HEK293 (cell line): Measurements from ENCODE around the gene NPVF.

Experiments
- CTCF ChIA-PET: fragments of 350-600 bp; formaldehyde crosslinking; extraction: SDS; loops from one replicate; lab custom pipeline; 2021; ENCODE audit warnings: antibody characterized with exemption; lab: Yijun Ruan, JAX
- POLR2A ChIA-PET: fragments of 300-600 bp; formaldehyde crosslinking; extraction: SDS; loops from one replicate; lab custom pipeline; 2020; ENCODE audit warnings: antibody characterized with exemption, inconsistent platforms; lab: Yijun Ruan, JAX
- H3K27ac ChIP-seq: fragments of 200-500 bp; sonication (Bioruptor generic); 2 replicates; pipeline ENCODE4 v1.5.1; 2014; ENCODE audit warnings: low read depth, low read length, control low read depth, inconsistent platforms; ENCODE audit errors: extremely low read depth
- H3K36me3 ChIP-seq, 2 experiments: fragments of 200-500 bp in 1 of 2; sonication (Bioruptor generic) in 1 of 2; 1 replicate in 1 of 2; 2 replicates in 1 of 2; pipeline ENCODE4 v1.5.1; 2014 to 2017; ENCODE audit warnings: inconsistent platforms in 2 of 2, low read length in 2 of 2; ENCODE audit not compliant: control insufficient read depth in 2 of 2, insufficient read depth in 1 of 2
- H3K4me1 ChIP-seq: fragments of 200-500 bp; sonication (Bioruptor generic); 2 replicates; pipeline ENCODE4 v1.5.1; 2014; ENCODE audit warnings: mild to moderate bottlenecking, low read length, inconsistent platforms; ENCODE audit not compliant: control insufficient read depth, insufficient read depth
- H3K4me3 ChIP-seq: 2 replicates; pipeline ENCODE4 v1.5.1; 2011; ENCODE audit warnings: low read depth, mild to moderate bottlenecking, control low read depth, low read length, moderate library complexity
- H3K9me3 ChIP-seq: fragments of 200-500 bp; sonication (Bioruptor generic); 2 replicates; pipeline ENCODE4 v1.5.1; 2014; ENCODE audit warnings: low read depth, low read length, inconsistent platforms; ENCODE audit not compliant: control insufficient read depth, insufficient read depth
- AEBP2 ChIP-seq: fragments of 450-650 bp; formaldehyde crosslinking; IDR thresholded peaks from 2 replicates; pipeline ENCODE4 v1.5.1; 2016; ENCODE audit warnings: missing biosample characterization, missing genetic modification characterization, borderline replicate concordance
- EGR2 ChIP-seq: fragments of 450-650 bp; formaldehyde crosslinking; IDR thresholded peaks from 2 replicates; pipeline ENCODE4 v1.5.1; 2016; ENCODE audit warnings: low read depth, missing biosample characterization, missing genetic modification characterization
- TSHZ1 ChIP-seq: fragments of 450-650 bp; formaldehyde crosslinking; IDR thresholded peaks from 2 replicates; pipeline ENCODE4 v1.5.1; 2016; ENCODE audit warnings: missing biosample characterization, missing genetic modification characterization, borderline replicate concordance
- ZFP37 ChIP-seq: fragments of 450-650 bp; formaldehyde crosslinking; IDR thresholded peaks from 2 replicates; pipeline ENCODE4 v1.5.1; 2016; ENCODE audit warnings: missing biosample characterization, missing genetic modification characterization
- ZNF112 ChIP-seq: fragments of 450-650 bp; formaldehyde crosslinking; IDR thresholded peaks from 2 replicates; pipeline ENCODE4 v1.5.0; 2017; ENCODE audit warnings: missing biosample characterization, missing genetic modification characterization
- ZNF280C ChIP-seq: fragments of 450-650 bp; formaldehyde crosslinking; IDR thresholded peaks from 2 replicates; pipeline ENCODE4 v1.5.1; 2016; ENCODE audit warnings: missing biosample characterization, missing genetic modification characterization
- ZNF658 ChIP-seq: fragments of 450-650 bp; formaldehyde crosslinking; IDR thresholded peaks from 2 replicates; pipeline ENCODE4; 2016; ENCODE audit warnings: missing biosample characterization, missing genetic modification characterization
- TF ChIP-seq, protein P1 (sequence below): fragments of 450-650 bp; formaldehyde crosslinking; IDR thresholded peaks from 2 replicates; pipeline ENCODE4 v1.5.1; 2016; ENCODE audit warnings: missing biosample characterization, missing genetic modification characterization, low read depth
- TF ChIP-seq, protein P2 (sequence below): fragments of 450-650 bp; formaldehyde crosslinking; IDR thresholded peaks from 2 replicates; pipeline ENCODE4 v1.5.1; 2016; ENCODE audit warnings: missing biosample characterization, missing genetic modification characterization, borderline replicate concordance

Gene NPVF

GRCh38 chr7:25192043-25192442, 36.2 kb downstream of the NPVF start (continued):
- TF ChIP-seq TSHZ1 (tag by site-specific recombination) (no peak), ZNF112 (no peak)

GRCh38 chr7:25189197-25189596, 39.1 kb downstream of the NPVF start:
- no peak overlapping the region for H3K4me3 ChIP-seq
- POLR2A ChIA-PET = no interaction called here
- no peaks in the 10 kb centered on the region for H3K9me3 ChIP-seq
- CTCF ChIA-PET = interaction anchor here (1.2 to 1.5 kb wide), 2 partner anchors 9 to 15 kb away, joined by 3 to 5 read pairs; a partner anchor contains a TSS
- H3K36me3 ChIP-seq = no peaks in the 10 kb centered on the region
- TF ChIP-seq EGR2 (tag by site-specific recombination) = no peak
- TF ChIP-seq ZFP37 (tag by site-specific recombination) = no peak
- no peak for TF ChIP-seq ZNF658 (tag by site-specific recombination)
- TF ChIP-seq ZNF280C (tag by site-specific recombination) = no peak
- TF ChIP-seq, protein P1, sequence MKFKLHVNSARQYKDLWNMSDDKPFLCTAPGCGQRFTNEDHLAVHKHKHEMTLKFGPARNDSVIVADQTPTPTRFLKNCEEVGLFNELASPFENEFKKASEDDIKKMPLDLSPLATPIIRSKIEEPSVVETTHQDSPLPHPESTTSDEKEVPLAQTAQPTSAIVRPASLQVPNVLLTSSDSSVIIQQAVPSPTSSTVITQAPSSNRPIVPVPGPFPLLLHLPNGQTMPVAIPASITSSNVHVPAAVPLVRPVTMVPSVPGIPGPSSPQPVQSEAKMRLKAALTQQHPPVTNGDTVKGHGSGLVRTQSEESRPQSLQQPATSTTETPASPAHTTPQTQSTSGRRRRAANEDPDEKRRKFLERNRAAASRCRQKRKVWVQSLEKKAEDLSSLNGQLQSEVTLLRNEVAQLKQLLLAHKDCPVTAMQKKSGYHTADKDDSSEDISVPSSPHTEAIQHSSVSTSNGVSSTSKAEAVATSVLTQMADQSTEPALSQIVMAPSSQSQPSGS = no peak
- TF ChIP-seq AEBP2 (tag by site-specific recombination) = no peak
- TF ChIP-seq, protein P2, sequence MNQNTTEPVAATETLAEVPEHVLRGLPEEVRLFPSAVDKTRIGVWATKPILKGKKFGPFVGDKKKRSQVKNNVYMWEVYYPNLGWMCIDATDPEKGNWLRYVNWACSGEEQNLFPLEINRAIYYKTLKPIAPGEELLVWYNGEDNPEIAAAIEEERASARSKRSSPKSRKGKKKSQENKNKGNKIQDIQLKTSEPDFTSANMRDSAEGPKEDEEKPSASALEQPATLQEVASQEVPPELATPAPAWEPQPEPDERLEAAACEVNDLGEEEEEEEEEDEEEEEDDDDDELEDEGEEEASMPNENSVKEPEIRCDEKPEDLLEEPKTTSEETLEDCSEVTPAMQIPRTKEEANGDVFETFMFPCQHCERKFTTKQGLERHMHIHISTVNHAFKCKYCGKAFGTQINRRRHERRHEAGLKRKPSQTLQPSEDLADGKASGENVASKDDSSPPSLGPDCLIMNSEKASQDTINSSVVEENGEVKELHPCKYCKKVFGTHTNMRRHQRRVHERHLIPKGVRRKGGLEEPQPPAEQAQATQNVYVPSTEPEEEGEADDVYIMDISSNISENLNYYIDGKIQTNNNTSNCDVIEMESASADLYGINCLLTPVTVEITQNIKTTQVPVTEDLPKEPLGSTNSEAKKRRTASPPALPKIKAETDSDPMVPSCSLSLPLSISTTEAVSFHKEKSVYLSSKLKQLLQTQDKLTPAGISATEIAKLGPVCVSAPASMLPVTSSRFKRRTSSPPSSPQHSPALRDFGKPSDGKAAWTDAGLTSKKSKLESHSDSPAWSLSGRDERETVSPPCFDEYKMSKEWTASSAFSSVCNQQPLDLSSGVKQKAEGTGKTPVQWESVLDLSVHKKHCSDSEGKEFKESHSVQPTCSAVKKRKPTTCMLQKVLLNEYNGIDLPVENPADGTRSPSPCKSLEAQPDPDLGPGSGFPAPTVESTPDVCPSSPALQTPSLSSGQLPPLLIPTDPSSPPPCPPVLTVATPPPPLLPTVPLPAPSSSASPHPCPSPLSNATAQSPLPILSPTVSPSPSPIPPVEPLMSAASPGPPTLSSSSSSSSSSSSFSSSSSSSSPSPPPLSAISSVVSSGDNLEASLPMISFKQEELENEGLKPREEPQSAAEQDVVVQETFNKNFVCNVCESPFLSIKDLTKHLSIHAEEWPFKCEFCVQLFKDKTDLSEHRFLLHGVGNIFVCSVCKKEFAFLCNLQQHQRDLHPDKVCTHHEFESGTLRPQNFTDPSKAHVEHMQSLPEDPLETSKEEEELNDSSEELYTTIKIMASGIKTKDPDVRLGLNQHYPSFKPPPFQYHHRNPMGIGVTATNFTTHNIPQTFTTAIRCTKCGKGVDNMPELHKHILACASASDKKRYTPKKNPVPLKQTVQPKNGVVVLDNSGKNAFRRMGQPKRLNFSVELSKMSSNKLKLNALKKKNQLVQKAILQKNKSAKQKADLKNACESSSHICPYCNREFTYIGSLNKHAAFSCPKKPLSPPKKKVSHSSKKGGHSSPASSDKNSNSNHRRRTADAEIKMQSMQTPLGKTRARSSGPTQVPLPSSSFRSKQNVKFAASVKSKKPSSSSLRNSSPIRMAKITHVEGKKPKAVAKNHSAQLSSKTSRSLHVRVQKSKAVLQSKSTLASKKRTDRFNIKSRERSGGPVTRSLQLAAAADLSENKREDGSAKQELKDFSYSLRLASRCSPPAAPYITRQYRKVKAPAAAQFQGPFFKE = no peak
- H3K4me1 ChIP-seq = no peaks in the 10 kb centered on the region
- no peak overlapping the region for H3K27ac ChIP-seq
